OCI-LY3 (cell line): ENCODE data around the gene MAGEA8.
"Not testable (repeated sequence)": the region's sequence is repeated elsewhere in the genome, so short reads cannot be mapped to it uniquely, and the experiment has no call there.

Experiments
- H2AFZ ChIP-seq: fragments of 200-600, 300-600 bp; shearing (Covaris generic); 2 replicates; pipeline ENCODE4 v1.6.0; 2014; ENCODE audit warnings: antibody characterized with exemption, low read depth, low read length
- H3K27ac ChIP-seq: fragments of 200-600, 300-600 bp; sonication (generic); 2 replicates; pipeline ENCODE4 v1.5.1; 2014; ENCODE audit warnings: mild to moderate bottlenecking, low read length, moderate library complexity, mixed read lengths
- H3K27me3 ChIP-seq: fragments of 200-600, 300-600 bp; sonication (generic); 2 replicates; pipeline ENCODE4 v1.6.1; 2014; ENCODE audit warnings: low read depth, low read length, mixed read lengths
- H3K36me3 ChIP-seq: fragments of 200-600, 300-600 bp; sonication (generic); replicated peaks from 2 replicates; pipeline ENCODE3; 2014; ENCODE audit warnings: low read depth, low read length, mixed read lengths
- H3K4me1 ChIP-seq: fragments of 300-600, 200-600 bp; sonication (generic); 2 replicates; pipeline ENCODE4 v1.6.1; 2014; ENCODE audit warnings: low read length, mixed read lengths
- H3K4me2 ChIP-seq: fragments of 200-600, 300-600 bp; sonication (generic); 2 replicates; pipeline ENCODE4 v1.6.1; 2014; ENCODE audit warnings: low read length, mixed read lengths
- H3K4me3 ChIP-seq: fragments of 300-600, 200-600 bp; sonication (generic); 2 replicates; pipeline ENCODE4 v1.5.1; 2014; ENCODE audit warnings: antibody characterized with exemption, mild to moderate bottlenecking, low read length, moderate library complexity
- H3K79me2 ChIP-seq: fragments of 300-600, 200-600 bp; shearing (Covaris generic); 2 replicates; pipeline ENCODE4 v1.6.1; 2014; ENCODE audit warnings: mild to moderate bottlenecking, low read length, mixed read lengths
- H3K9ac ChIP-seq: fragments of 300-600, 200-600 bp; shearing (Covaris generic); 2 replicates; pipeline ENCODE4 v1.6.0; 2014; ENCODE audit warnings: mild to moderate bottlenecking, low read length, moderate library complexity
- H3K9me3 ChIP-seq: fragments of 200-600, 300-600 bp; shearing (Covaris generic); 2 replicates; pipeline ENCODE4 v1.6.1; 2014; ENCODE audit warnings: low read length, mixed read lengths; ENCODE audit not compliant: insufficient read depth
- H4K20me1 ChIP-seq: fragments of 200-600, 300-600 bp; sonication (generic); 2 replicates; pipeline ENCODE4 v1.6.1; 2016; ENCODE audit warnings: low read length, mixed read lengths; ENCODE audit not compliant: insufficient read depth
- EZH2phosphoT487 ChIP-seq: fragments of 200-600 bp; shearing (Covaris generic); IDR thresholded peaks from 2 replicates; pipeline ENCODE4 v1.6.1; 2018; ENCODE audit warnings: antibody characterized with exemption, mixed run types, low read depth
- TF ChIP-seq, protein P1 (sequence below): fragments of 200-600, 300-600 bp; sonication (generic); IDR thresholded peaks from 2 replicates; pipeline ENCODE4 v1.5.1; 2014; ENCODE audit warnings: antibody characterized with exemption, low read length, low read depth

The MAGEA8 gene, protein sequence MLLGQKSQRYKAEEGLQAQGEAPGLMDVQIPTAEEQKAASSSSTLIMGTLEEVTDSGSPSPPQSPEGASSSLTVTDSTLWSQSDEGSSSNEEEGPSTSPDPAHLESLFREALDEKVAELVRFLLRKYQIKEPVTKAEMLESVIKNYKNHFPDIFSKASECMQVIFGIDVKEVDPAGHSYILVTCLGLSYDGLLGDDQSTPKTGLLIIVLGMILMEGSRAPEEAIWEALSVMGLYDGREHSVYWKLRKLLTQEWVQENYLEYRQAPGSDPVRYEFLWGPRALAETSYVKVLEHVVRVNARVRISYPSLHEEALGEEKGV

DNA sequence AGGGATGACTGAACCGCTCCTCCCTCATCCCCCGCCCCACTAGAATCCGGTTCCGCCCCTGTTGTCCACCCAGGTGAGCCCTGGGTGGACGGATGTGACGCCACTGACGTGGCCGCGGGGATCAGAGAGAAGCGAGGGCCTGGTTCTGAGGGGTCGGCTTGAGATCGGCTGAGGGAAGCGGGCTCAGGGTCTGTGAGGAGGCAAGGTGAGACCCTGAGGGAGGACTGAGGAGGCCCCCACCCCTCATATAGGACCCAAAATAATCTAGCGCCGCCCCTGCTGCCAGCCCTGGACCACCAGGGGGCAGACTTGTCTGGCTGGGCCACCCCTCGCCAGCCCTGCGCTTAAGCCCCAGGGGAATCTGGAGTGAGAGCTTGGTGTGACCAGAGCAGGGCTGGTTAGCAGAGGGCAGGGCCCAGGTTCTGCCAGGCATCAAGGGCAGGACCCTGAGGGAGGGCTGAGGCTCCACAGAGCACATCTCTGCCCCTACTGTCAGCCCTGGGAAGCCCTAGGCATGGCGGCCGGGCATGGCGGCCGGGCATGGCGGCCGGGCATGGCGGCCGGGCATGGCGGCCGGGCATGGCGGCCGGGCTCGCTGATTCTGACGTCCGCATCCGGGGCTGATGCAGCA, at the start of gene MAGEA8:
TSS of gene MAGEA8 (plus strand) at position 103 of the 631 bp plus-strand sequence. CDS start 3,090 bp downstream, outside the sequence.
- H3K27me3 ChIP-seq: 0 out of 2 replicates have a peak, but pooled peaks cover 5% of the 10 kb centered on the region
- no peaks in the 10 kb centered on the region for H3K36me3 ChIP-seq
- H3K9me3 ChIP-seq: no peaks in the 10 kb centered on the region
- no peak within 1 kb of the TSS for H2AFZ ChIP-seq
- no peaks in the 10 kb centered on the region for H3K4me1 ChIP-seq
- no peak within 1 kb of the TSS for H3K9ac ChIP-seq
- TF ChIP-seq EZH2phosphoT487: no peak
- TF ChIP-seq, protein P1, sequence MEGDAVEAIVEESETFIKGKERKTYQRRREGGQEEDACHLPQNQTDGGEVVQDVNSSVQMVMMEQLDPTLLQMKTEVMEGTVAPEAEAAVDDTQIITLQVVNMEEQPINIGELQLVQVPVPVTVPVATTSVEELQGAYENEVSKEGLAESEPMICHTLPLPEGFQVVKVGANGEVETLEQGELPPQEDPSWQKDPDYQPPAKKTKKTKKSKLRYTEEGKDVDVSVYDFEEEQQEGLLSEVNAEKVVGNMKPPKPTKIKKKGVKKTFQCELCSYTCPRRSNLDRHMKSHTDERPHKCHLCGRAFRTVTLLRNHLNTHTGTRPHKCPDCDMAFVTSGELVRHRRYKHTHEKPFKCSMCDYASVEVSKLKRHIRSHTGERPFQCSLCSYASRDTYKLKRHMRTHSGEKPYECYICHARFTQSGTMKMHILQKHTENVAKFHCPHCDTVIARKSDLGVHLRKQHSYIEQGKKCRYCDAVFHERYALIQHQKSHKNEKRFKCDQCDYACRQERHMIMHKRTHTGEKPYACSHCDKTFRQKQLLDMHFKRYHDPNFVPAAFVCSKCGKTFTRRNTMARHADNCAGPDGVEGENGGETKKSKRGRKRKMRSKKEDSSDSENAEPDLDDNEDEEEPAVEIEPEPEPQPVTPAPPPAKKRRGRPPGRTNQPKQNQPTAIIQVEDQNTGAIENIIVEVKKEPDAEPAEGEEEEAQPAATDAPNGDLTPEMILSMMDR: peak; percentile 31
- H3K4me2 ChIP-seq: no peak within 1 kb of the TSS
- H3K79me2 ChIP-seq: no peaks in the 10 kb centered on the region
- no peak within 1 kb of the TSS for H3K4me3 ChIP-seq
- H4K20me1 ChIP-seq: no peaks in the 10 kb centered on the region
- no peak within 1 kb of the TSS for H3K27ac ChIP-seq

DNA sequence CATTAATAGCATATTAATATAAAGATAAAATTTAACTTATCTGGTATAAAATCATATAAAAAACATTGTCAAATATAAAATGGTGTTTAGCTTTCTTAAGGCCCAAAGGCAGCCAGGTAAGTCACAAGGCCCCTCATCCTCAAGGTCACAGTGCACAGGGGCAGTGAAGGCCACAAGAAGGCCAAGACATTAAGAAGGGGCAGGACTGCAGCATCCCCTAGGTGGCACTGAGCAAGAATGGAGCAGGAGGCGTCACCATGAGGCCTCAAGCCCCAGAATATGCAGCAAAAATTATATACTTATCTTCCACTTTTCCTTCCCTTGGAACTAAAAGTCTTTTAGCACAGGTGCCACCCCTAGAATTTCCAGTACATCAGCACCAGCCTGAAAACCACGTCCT, 49.5 kb upstream of the MAGEA8 start:
- TF ChIP-seq, protein P1: no peak
- no peak for TF ChIP-seq EZH2phosphoT487
- Histone ChIP-seq H3K36me3 (no peaks in the 10 kb centered on the region), H3K9ac (no peak overlapping the region), H3K4me3 (no peak overlapping the region), H4K20me1 (no peaks in the 10 kb centered on the region), H3K27me3 (no peaks in the 10 kb centered on the region), H3K4me2 (no peak overlapping the region), H3K9me3 (no peaks in the 10 kb centered on the region), H3K27ac (no peak overlapping the region), H2AFZ (no peak overlapping the region), H3K79me2 (no peaks in the 10 kb centered on the region), H3K4me1 (peaks cover 25% of the 10 kb centered on the region)

DNA sequence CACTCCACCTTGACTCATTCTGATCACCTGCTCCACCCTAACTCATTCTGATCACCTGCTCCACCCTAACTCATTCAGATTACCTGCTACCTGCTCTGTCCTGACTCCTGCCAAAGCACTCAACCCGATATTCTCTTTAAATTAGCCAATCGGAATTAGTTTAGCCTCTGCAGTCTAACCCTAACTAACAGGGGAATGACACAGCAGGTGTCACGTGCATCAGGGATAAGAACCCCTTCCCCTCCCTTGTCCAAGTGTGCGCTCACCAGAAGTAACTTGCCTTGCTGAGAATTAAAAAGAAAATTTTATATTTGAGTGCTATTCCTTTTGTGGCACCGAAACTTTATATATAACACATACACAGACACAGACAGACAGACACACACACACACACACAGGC, 44.3 kb upstream of the MAGEA8 start:
- not testable (repeated sequence) for H2AFZ ChIP-seq, H3K4me2 ChIP-seq, H4K20me1 ChIP-seq, H3K36me3 ChIP-seq, H3K27ac ChIP-seq, H3K27me3 ChIP-seq, H3K4me3 ChIP-seq, H3K79me2 ChIP-seq, H3K9ac ChIP-seq, H3K9me3 ChIP-seq, H3K4me1 ChIP-seq

DNA sequence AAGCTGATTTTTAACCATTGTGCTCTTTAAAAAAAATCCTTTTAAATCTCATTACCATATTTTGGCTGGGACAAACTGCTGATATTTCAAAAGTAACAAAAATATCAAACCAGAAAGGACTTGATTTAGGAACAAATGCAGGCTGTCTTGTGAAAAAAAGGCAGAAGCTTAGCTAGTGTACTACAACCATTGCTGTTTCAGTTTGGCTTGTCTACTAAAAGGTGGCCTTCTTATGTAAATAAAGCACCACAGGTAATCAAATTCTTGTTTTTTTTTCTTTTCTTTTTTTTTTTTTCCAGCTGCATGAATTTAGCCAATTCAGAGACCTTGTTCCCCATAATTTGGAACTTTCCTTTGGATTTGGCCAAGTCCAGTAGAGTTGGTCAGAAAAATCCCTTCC, 43.8 kb upstream of the MAGEA8 start:
- Histone ChIP-seq H4K20me1 (no peaks in the 10 kb centered on the region), H3K4me2 (no peak overlapping the region), H3K9ac (no peak overlapping the region), H3K9me3 (no peaks in the 10 kb centered on the region), H3K4me1 (no peaks in the 10 kb centered on the region), H2AFZ (no peak overlapping the region), H3K27me3 (no peaks in the 10 kb centered on the region), H3K27ac (no peak overlapping the region), H3K36me3 (no peaks in the 10 kb centered on the region), H3K4me3 (no peak overlapping the region), H3K79me2 (no peaks in the 10 kb centered on the region)
- no peak for TF ChIP-seq EZH2phosphoT487
- TF ChIP-seq, protein P1: no peak
